SK-MEL-5 (cell line): ENCODE results near the gene FTSJ3. TPM values are rescaled to one million over a fixed set of nuclear protein-coding genes. Genes with fewer than 3 reads are reported as not detected.
"Not testable (repeated sequence)": the region's sequence is repeated elsewhere in the genome, so short reads cannot be mapped to it uniquely, and the experiment has no call there.

ENCODE experiments used
- DNase-seq: peaks from one replicate; pipeline ENCODE4 v3.0.0-alpha.2; 2016; ENCODE audit warnings: low read depth, low spot score
- in situ Hi-C: cut with HindIII; loops from 2 replicates; pipeline ENCODE4 v1.10.0; 2016; ENCODE audit warnings: low sequenced_read_pairs, high pct_unique_total_duplicates, low pct_unique_long_range_greater_than_20kb
- polyA plus RNA-seq, 2 experiments: library from polyadenylated mRNA; depleted of rRNA; stranded (reverse); fragments of >200 nt; gene quantifications; 2 replicates each; pipeline ENCODE4 v1.2.3, GENCODE V29; 2015
- total RNA-seq: library from RNA; depleted of rRNA; stranded (reverse); fragments of >200 nt; shearing (Covaris generic); gene quantifications from 2 replicates; pipeline ENCODE4 v1.2.3, GENCODE V29; 2014; rRNA removed

The FTSJ3 gene, protein sequence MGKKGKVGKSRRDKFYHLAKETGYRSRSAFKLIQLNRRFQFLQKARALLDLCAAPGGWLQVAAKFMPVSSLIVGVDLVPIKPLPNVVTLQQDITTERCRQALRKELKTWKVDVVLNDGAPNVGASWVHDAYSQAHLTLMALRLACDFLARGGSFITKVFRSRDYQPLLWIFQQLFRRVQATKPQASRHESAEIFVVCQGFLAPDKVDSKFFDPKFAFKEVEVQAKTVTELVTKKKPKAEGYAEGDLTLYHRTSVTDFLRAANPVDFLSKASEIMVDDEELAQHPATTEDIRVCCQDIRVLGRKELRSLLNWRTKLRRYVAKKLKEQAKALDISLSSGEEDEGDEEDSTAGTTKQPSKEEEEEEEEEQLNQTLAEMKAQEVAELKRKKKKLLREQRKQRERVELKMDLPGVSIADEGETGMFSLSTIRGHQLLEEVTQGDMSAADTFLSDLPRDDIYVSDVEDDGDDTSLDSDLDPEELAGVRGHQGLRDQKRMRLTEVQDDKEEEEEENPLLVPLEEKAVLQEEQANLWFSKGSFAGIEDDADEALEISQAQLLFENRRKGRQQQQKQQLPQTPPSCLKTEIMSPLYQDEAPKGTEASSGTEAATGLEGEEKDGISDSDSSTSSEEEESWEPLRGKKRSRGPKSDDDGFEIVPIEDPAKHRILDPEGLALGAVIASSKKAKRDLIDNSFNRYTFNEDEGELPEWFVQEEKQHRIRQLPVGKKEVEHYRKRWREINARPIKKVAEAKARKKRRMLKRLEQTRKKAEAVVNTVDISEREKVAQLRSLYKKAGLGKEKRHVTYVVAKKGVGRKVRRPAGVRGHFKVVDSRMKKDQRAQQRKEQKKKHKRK
- total RNA-seq: 42.4 and 51.6 TPM in 2 replicates
- polyA plus RNA-seq (2015; cell fraction: cytosol; rRNA removed): 25.4 and 35.8 TPM in 2 replicates
- 67.8 and 72.9 TPM in 2 replicates for polyA plus RNA-seq (2015; cell fraction: nucleus; rRNA removed)

DNA sequence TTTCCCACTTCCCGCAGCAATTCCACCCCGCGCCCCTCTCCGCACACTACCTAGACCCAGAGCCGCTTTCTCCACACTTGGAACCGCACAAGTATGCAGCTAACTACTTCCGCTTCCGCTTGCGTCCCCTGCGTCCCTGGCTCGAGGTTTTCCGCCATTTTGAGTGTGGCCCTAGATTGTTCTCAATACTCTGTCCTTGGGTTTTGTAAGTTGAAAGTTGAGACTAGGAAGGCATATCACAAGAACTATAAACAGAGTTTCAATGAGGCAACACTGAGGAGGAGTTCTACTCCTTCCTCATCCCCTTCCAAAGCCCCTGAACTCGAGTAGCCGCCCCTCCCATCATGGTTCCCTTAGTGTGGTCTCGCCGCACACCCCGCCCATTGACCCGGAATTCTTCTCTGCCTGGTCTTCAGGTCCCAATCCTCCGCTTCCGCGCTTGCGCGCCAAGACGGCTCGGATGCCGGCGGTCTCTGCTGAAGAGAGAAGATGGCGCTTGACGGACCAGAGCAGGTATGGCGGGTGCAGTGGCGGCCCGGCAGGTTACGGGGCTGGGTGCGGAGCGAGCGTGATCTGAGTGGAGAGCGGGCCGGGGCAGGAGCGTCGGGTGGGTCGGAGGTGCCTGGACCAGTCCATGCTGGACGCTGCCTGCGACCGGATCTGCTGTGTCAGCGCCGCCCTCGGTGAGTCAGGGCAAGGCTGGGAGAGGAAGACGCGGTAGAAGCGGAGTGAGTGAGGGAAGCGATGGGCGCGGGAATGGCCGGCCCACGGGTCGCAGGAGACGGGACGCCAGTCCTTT is at the start of gene FTSJ3, which contains the start of gene PSMC5:
TSS of gene FTSJ3 (minus strand) at position 662 of the 799 bp plus-strand sequence. CDS start 761 bp downstream, outside the sequence.
TSS of gene PSMC5 (plus strand) at position 430 of the 799 bp plus-strand sequence. CDS start at position 490, 60 bp downstream.
- in situ Hi-C loops: no loop called here
- DNase-seq: peak; percentile 97

DNA sequence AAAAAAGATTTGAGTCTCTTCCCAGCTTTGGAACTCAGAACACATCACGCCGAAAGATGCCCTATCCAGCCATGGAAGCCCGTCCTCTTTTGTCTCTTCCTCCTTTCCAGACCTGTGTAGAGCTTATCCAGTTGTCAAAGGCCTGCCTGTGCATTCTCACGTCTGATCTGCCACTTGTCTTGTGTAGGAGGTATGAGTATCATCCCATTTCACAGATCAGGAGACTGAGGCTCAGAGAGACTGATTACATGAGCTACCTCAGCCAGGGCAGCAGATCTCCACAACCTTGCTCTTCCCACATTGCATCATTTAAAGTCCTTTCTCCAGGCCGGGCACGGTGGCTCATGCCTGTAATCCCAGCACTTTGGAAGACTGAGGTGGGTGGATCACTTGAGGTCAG is 47.2 kb upstream of the FTSJ3 start:
- in situ Hi-C loops, DNase-seq: not testable (repeated sequence)

DNA sequence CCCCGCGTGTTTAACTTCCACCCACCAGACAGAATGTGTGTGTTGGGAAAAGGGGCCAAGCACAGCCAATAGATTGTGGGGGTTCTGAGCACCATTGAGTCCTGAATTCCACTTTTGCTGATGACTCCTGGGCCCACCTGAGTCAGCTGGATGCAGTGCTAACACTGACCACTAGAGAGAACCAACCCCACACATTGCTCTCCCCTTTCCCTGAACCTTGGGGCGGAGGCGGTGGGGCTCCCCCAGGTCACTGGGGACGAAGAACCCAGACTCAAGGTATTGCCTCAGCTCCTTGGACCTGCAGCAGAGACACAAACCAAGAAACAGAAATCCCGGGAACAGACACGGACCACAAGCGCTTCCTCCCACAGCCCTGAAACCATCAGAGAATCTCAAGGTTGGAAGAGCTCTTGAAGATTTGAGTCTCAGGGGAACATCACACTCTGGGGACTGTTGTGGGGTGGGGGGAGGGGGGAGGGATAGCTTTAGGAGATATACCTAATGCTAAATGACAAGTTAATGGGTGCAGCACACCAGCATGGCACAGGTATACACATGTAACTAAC is 46.7 kb upstream of the FTSJ3 start:
- DNase-seq, in situ Hi-C loops: not testable (repeated sequence)

DNA sequence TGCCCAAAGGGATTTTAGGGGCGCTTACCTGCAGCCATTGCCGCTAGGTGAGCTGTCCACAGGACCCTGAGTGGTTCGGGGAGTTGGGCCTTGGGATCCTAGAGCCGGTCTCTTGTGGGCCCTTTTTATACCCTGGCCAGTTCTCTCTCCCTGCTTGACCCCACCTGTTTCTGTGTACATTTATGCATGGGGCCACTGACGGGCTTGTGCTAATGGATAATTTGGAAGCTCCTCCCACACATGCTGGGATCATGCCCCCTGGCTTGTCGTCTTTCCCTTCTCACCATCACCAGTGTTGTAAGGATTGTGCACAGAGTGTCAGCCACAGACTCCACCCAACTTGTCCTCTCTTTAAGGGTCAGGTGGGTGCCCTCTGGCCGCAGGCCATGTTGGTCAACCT is 46.1 kb upstream of the FTSJ3 start, which contains the start of gene CSH2:
TSS of gene CSH2 (minus strand) at position 101 of the 400 bp plus-strand sequence. CDS start at position 38, 63 bp downstream.
- in situ Hi-C loops, DNase-seq: not testable (repeated sequence)

DNA sequence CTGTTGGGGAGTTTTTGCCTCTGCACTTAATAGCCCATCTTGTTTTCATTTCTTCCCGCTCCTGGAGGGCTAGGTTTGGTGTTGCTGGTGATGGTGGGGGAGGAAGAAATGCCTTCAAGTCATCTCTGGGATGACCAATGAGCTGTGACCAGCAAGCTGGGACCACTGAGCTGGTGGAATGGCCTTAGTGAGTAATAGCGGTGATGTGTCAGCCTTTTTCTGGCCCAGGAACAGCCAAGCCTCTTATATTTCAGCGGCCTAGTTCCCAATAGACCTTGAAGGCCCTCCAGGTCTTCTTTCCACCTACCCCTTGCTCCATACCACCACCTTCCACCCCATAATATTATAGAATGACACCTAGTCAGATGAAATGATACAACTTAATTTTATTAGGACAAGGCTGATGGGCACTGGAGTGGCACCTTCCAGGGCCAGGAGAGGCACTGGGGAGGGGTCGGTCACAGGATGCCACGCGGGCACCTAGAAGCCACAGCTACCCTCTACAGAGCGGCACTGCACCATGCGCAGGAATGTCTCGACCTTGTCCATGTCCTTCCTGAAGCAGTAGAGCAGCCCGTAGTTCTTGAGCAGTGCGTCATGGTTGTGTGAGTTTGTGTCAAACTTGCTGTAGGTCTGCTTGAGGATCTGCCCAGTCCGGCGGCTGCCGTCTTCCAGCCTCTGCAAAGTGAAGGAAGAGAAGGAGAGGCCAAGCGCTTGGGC is 44.3 kb upstream of the FTSJ3 start:
- in situ Hi-C loops, DNase-seq: not testable (repeated sequence)

DNA sequence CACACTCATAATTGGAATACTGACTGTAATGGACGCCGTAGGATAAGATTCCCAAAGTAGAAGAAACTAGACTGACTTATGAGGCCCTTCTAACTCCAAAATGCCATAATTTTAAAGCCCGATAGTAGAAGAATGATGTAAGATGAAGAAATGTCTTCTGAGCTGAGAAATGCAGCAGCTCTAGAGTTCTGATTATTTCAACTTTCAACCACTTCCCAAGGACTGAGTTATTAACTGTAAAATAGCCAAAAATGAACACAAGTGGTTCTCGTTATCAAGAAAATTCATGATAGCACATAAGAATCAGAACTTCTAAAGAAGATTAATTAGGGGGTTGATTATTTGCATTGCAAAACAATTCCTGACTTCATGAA is 42.8 kb upstream of the FTSJ3 start:
- DNase-seq, in situ Hi-C loops: not testable (repeated sequence)

DNA sequence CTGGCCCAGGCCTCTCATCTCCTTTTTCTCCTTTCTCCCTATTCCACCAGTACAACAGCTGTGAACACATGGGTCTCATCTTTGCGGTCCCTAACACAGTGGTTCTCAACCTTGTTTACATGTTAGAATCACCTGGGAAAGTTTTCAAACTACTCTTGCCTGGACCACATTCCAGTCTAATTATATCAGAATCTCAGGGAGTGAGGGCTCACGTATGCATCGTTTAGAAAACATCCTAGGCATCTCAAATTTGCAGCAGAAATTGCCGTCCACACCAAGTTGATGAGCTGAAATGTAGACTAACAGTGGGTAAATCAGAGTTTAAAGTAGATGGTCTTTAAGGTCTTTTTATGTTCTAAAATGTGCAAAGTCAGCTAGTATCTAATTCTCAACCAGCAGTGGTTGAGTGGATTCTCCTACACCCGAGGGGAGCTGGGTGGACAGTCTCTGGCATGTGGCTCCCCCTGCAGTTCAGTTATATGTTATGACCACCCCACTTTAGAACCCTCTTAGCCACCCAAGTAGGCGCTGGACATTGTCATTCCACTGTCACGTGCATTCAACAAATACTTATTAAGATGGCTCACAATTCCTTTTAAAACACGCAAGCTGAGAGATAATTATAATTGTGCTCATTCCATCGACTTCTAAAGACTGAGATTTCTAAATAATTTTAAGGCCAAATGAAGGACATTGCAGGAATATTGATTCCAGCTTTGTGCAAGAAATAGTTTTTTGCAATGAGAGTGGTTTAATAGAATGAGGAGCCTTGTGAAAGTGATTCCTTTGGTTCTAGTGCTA is 42.2 kb upstream of the FTSJ3 start:
- DNase-seq, in situ Hi-C loops: not testable (repeated sequence)

DNA sequence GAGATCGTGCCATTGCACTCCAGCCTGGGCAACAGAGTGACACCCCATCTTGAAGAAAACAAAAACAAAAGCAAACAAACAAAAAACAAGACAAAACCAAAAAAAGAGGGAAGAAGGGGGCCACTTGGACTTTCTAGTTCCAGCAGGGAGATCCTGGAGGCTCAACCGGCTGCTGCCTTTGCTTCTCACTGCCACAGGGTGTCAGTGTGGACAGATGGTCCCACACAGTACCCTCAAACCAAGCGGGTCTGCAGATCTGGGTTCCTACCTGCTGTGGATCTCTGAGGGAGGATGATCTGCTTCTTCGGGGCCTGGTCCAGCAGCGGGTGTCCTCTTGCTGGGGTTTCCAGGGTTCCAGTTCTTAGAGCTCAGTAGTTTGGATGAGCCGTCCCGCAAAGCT is 39.2 kb upstream of the FTSJ3 start:
- peak; percentile 38 for DNase-seq
- in situ Hi-C loops: not testable (repeated sequence)

DNA sequence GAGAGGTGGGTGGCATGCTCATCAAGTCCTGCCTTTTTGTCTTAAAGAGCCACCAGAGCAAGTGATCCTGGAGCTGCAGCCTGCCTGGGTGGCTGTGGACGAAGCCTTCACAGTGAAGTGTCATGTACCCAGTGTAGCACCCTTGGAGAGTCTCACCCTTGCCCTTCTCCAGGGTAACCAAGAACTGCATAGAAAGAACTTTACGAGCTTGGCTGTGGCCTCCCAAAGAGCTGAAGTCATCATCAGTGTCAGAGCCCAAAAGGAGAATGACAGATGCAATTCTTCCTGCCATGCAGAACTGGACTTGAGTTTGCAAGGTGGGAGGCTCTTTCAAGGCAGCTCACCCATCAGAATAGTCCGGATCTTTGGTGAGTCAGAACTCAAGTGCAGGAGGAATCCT is 31.8 kb upstream of the FTSJ3 start:
- DNase-seq: no peak
- in situ Hi-C loops: no loop called here

DNA sequence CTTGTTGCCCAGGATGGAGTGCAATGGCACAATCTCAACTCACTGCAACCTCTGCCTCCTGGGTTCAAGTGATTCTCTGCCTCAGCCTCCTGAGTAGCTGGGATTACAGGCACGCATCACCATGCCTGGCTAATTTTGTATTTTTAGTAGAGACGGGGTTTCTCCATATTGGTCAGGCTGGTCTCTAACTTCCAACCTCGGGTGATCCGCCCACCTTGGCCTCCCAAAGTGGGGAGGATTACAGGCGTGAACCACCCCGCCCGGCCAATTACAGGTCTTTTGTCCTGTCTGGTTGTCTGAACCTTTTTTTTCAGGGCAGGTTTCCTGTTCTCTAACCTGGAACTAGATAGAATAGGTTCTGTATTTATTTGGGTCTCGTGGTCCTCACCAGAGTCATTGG is 29.0 kb upstream of the FTSJ3 start:
- in situ Hi-C loops: not testable (repeated sequence)

DNA sequence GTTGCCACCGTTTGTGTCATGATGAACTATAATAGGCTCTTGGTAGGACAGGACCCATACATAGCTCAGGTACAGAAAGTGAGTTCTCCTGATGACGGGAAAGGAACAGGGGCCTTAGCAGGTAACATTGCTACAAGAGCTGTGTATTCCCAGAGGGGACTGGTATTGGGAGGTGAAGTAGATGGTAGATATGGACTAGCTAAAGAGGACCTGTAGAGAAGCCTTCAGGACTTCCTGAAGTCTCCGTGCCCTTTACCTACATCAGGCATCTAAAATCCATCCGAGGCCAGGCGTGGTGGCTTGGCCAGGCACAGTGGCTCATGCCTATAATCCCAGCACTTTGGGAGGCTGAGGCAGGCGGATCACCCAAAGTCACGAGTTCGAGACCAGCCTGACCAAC is 27.7 kb upstream of the FTSJ3 start:
- no peak for DNase-seq
- in situ Hi-C loops: no loop called here

More for the DNA sequence above, 29.0 kb upstream of the FTSJ3 start:
- DNase-seq: not testable (repeated sequence)

DNA sequence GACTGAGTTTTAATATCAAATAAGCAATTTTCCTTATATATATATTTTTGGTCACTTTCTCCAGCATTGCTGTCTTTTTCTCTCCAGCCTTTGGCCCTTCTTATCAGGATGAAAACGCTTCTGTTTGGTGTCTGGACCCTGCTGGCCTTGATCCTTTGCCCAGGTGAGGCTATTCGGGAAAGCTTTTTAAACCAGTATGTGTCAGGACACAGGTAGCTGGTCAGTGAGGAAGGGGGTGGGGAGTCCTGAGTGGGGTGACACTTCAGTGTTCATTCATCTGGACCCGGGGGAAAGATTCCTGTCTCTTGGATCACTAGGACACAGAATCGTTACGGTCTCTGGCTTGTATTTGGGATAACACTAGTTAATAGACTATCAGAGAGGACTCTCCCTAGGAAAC is 27.2 kb upstream of the FTSJ3 start:
- DNase-seq: no peak
- in situ Hi-C loops: no loop called here

DNA sequence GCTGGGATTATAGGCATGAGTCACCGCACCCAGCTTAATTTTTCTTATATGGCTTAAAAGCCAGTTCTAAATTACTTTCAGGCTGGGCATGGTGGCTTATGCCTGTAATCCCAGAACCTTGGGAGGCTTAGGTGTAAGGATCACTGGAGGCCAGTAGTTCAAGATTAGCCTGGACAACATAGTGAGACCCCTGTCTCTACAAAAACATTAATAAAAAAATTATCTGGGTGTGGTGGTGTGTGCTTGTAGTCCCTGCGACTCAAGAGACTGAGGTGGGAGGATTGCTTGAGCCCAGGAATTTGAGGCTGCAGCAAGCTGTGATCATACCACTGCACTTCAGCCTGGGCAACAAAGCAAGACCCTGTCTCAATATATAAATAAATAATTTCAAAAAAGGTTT is 25.8 kb upstream of the FTSJ3 start:
- DNase-seq: no peak
- in situ Hi-C loops: no loop called here

DNA sequence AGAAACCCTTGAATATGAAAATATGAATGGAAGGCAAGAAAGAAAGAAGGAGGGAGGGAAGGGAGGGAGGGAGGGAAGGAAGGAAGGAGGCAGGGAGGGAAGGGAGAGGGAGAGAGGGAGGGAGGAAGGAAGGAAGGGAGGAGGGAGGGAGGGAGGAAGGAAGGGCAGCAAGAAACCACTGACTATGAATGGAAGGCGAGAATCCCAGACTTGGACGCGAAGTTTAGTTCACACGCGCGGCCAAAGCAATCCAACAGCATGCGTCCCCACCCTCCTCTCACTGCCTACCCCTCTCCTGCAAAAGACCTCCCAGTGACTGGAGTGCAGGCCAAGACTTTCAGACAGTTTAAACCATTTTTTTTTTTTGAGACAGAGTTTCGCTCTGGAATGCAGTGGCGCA is 22.9 kb upstream of the FTSJ3 start:
- in situ Hi-C loops: no loop called here
- no peak for DNase-seq

DNA sequence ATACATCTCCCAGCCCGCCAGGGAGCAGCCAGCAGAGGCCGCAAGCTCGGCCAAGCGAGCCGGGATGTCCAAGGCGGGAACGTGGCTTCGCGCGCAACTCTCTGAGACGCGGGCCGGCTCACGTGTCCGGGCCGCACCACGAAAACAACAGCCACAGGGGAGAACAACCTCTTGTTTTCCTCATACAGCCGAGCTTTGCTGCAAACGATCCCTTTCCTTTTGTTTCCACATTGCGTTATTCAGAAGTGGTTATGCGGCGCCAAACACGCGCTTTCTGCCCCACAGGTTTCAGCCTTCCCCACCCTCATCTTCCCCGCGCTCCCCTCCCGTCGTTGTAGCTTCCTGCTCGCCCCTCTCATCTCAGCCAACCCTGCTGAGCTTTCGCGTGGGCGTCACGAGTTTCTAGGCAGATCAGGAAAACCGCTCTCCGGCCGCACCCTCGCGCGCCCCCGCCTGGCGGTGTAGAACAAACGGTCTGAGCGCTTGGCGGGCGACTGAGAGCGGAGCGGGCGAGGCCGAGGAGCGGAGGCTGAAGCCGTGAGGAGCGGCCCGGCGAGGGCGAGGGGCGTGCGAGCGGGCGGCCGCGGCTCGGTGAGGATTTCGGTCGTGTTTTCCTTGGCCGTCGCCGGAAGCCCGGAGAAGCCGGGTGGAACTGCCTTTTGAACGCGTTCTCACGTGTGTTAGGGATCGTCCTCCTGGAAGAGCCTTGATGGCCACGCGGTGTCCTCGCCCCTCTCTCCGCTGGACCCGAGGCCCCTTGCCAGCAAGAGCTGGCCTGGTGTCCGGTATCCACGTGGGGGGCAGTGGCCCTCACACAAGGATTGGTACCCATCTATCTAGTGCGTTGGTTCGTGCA is 21.6 kb upstream of the FTSJ3 start:
- peak; percentile 97 for DNase-seq
- in situ Hi-C loops: no loop called here
